GM21619 (cell line): Measurements from ENCODE around the gene SLC45A1.
A peak's percentile ranks its signal among the peaks of the same experiment; 100 is the strongest.
"Not testable (repeated sequence)": the region's sequence is repeated elsewhere in the genome, so short reads cannot be mapped to it uniquely, and the experiment has no call there.

Experiments
- ATAC-seq: cut with Tn5 transposase; IDR thresholded peaks from one replicate; pipeline ENCODE4 v1.9.1; 2021; ENCODE audit not compliant: unreplicated experiment

The SLC45A1 gene

DNA sequence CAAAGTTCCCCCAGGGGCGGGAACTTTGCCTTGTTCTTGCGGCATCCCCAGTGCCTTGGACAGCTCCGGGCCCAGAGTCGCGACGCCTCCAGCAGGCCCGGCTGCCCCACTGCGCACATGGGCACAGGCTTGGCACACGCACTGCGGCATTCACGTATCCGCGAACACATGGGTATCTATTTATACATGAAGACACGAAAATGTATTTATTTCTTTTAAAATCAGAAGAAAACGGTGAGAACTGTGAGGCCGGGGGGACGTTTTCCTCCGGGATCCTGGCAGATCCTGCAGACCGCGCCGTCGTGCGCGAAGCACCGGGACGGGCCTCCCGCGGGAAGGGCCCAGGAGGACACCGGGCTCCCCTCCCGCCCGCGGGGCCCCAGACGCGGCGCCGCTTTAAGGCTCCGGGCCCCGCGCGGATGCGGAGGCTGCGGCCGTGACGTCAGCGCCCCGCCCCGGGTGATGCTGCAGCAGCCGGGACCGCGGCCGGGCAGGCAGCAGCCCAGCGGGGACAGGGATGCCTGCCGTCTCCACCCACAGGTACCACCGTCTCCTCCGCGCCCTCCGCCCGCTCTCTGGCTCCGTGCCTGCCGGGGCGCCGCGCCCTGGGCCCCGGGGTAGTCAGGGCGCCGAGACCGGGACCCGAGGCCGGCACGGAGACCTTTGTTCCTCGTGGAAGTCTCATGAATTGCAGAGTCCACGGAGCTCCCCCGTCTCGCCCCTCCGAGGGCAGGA is at the start of gene SLC45A1:
SLC45A1 (plus strand) TSS at position 468 of the 735 bp plus-strand sequence. CDS start 6,216 bp downstream, outside the sequence.
- no peak for ATAC-seq

DNA sequence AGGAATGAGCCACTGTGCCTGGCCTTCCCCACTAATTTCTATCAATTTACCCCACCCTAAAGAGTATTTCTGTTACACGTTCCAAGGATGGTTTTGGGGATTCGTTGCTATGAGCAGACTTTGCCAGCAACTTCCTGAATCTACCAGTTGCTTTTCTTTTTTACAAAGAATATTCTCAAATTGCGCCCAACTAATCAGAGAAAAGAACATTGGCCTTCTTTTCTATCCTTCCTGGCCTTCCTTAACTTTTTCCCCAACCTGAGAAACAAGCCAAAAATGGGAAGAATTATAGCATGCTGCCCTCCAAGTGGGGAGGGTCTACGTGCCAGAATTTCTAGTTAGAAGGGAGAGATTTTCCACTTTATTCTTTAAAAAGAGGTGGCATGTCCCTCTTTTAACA is 44.9 kb upstream of the SLC45A1 start:
- ATAC-seq = no peak

DNA sequence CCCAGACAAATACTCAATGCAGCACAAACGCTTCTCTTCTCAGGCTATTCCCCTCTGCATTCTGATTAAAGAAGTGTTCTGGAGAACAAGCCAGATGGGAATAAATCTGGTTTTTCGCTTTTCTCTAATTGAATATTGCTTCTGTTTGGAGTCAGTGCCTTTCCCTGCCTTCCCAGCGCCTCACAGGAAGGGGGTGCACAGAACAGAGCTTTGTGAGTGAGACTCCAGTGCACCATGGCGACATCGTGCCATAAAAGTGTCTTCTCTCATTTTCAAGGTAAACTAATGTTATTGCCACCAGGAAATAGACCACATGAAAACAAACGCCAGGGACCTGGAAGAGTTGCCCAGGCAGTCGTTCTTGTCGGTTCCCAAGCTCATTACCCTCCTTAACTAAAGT is 43.6 kb upstream of the SLC45A1 start:
- ATAC-seq = no peak

DNA sequence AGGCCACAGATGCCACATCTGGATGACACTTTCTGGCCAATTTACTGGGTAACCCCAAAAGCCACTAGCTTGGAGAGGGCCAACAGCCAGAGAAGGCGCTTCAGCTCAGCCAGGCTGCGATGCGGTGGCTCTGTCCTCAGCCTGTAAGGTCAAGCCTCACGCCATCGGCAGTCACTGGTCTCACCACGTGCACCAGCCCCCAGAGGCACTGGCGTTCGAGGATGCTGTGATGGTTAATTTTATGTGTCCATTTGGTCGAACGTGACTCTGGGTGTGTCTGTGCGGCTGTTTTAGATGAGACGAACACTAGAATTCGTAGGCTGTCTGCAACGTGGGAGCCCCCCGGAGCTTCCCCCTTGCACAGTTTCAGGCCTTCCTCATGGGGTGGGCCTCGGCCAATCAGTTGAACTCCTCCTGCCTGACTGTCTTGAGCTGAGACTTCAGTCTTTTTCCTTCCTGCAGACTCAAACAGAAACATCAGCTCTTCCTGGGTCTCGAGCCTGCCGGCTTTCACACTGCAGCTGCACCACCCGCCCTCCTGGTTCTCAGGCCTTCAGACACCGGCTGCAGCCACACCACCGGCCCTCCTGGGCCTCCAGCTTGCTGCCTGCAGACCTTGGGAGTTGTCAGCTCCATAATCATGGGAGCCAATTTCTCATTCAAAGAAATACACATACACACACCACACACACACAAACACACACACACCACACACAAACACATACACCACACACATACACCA is 41.6 kb upstream of the SLC45A1 start:
- no peak for ATAC-seq

DNA sequence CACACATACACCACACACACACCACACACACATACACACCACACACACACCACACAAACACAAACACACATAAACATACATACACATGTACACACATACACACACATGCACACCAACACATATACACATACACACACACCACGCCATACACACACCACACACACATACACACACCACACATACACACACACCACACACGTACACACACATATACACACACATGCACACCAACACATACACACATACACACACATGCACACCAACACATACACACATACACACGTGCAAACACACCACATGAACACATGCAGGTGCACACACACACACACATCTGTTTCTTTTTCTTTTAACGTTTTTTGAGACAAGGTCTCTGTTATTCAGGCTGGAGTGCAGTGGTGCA is 41.0 kb upstream of the SLC45A1 start:
- no peak for ATAC-seq

DNA sequence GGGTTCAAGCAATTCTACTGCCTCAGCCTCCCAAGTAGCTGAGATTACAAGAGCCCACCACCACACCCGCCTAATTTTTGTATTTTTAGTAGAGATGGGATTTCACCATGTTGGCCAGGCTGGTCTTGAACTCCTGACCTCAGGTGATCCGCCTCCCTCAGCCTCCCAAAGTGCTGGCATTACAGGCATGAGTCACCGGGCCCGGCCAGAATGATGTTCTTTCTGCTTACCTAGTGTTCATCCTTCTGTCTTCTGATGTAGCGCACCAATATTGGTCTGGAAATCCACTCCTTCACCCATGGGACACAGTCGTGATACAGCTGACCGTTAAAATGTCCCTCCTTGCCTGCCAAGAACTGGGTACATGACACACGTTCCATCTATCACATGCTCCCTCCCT is 39.2 kb upstream of the SLC45A1 start:
- ATAC-seq = not testable (repeated sequence)

DNA sequence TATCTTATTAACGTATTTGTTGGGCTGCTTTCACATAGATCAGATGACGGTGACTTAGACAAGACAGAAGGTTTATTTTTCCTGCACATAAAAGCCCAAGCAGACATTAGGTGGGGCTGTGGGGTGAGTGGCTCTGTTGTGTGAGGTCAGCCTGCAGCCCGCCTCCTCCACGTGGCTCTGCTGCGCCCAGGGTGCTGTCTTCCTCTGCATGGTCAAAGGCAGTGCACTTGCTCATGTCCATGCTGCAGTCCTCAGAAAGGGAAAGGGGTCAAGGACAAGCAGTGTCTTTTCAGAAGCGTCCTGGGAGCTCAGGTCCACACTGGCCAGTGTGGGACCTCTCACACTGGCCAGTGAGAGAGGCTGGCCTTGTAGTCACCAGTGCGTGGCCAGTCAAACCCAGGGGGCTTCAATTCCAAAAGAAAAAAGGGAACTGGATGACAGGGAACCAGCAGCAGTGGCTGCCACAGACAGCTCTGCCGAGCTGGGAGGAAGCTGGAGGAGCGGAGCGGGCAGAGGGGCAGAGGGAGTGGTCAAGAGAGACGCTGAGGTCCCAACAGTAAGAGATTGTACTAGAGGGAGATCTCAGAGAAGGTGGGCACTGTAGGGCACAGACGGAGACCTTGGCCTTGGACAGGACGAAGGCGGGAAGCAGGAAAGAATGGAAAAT is 35.9 kb upstream of the SLC45A1 start:
- no peak for ATAC-seq

DNA sequence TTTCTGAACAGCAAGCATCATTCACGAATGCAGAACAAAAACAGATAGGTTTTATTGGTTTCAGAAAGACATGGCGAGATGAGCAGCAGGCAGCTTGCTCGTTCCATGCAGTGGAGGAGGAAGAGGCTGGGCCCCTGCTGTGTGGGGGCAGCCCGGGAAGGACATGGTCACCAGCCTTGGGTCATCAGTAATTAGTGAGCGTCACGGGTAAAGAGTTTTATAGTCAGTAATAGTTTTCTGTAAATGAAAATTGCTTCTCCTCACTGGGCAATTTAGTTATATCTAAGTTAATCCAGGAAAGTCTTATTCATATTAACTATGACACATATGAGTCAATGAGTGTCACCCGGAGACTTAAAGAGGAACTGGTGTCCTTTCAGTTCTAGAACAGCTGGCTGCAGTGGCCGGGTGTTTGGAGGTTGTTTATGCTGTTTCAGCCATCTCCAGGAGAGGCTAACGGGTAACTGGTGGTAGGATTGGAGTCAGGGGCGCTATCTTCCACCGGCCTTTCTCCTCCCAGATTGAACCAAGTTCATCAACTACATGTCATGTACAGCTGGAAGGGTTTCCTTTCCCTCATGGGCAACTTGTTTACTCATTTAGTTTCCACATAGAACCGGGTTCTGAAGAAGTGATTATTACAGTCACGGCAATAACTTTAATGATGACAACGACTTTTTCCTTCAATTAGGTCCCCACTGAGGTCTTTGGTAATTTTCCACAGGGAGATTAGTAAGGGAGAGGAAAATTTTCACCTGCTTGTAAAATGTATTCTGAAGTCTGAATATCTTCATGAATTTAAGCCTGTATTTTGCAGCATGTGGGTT is 34.6 kb upstream of the SLC45A1 start:
- peak; percentile 92 for ATAC-seq

DNA sequence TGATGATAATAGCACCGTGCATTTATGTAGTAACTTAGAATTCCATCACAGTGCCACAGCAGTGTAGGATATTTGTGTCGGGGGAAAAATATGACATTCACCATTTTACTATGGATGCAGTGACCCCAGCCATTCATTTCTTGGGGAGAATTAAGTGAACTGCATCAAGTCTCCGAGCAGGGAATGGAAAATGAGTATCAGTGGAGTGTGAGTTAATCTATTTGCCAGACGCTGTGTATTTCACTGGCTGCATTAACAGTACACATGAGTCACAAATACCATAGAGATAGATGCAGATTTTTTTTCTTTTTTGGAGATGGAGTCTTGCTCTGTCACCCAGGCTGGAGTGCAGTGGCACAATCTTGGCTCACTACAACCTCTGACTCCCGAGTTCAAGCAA is 33.8 kb upstream of the SLC45A1 start:
- ATAC-seq = no peak

DNA sequence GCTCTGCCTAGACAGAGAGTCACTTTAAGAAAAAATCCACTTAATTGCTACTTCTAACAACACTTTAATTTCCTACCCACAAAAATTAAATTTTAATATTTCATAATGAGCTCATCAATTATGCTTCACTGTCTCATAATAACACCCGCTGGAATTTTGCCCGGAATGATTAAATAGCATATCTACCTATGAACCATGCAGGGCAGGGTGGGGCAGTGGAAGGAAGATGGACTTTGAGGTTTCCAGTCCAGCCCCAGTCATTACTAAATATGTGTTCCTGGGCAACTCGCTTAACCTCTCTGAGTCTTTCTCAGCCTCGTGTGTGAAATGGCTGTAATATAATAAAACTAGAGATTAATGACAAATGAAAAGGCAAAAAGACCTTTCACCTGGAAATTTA is 32.8 kb upstream of the SLC45A1 start:
- ATAC-seq = no peak

DNA sequence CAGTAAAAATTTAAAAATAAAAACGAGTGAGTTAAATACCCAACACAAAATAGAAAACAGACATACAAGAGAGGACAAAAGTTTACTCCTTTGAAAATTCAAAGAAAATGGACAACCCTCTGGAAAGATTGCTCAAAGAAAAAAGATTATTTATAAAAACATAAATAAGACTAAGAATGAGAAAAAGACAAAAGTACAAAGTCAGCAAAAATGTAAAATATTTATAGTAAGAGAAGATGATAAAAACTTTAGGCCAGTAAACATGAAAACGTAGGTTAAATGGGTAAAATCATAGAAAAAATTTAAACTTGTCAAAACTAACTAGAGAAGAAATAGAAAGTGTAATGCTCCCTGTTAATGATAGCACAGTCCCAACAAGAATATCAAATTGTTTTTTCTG is 31.9 kb upstream of the SLC45A1 start:
- ATAC-seq = no peak

DNA sequence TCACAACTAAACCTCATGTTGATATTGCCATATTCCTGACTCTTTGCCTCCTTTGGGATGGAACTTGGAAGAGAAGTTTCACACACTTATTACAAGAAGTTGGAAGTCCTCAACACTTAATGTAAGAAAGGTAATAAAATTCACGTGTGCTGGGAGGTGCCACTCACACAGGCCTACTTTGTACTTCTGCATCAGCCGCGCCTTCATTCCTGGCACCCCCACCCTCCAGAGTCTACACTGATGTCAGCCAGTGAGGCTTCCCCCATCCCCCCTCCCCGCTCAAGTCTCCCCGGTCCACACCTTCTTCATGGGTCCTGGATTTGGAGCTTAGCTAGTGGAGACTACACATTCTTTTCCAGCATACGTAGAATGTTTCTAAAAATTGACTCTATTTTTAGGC is 24.8 kb upstream of the SLC45A1 start:
- no peak for ATAC-seq

DNA sequence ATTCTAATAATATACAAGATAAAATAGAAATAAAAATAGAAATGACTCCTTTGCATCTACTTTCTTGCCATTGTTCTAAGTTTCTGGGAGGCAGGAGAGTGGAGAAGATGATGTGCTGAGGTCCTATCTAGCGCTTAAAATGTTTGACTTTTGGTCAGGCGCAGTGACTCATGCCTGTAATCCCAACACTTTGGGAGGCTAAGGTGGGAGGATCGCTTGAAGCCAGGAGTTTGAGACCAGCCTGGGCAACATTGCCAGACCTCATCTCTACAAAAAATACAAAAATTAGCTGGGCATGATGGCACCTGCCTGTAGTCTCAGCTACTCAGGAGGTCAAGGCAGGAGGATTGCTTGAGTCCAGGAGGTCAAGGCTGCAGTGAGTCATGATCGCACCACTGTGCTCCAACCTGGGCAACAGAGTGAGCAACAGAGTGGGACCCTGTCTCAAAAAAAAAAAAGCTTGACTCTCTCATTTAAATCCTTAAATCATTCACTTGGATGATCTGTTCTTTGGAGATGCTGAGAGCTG is 24.2 kb upstream of the SLC45A1 start:
- no peak for ATAC-seq

DNA sequence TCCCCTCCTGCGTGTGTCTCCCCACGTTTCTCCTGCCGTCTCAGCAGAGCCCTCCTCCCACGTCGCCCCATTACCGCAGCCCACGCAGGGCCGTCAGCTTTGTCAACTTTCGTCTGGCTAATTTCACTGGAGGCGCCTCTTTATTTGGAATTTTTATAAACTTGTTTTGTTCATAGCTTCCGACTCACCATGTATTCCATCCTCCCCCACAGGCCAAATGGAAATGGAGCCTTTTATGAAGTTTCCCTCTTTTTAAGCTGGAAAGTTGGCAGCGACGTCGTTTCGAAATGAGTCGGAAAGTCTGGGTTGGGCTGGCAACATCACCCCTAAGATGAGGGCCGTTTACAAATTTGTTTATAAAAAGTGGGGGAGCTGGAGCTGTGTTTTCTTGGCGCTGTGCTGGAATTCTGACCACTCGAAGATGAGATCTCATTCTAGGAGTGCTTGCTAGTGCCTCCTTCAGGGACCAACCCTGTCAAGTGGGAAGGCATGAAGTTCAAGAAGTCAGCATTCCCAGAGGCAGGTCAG is 23.7 kb upstream of the SLC45A1 start:
- no peak for ATAC-seq

DNA sequence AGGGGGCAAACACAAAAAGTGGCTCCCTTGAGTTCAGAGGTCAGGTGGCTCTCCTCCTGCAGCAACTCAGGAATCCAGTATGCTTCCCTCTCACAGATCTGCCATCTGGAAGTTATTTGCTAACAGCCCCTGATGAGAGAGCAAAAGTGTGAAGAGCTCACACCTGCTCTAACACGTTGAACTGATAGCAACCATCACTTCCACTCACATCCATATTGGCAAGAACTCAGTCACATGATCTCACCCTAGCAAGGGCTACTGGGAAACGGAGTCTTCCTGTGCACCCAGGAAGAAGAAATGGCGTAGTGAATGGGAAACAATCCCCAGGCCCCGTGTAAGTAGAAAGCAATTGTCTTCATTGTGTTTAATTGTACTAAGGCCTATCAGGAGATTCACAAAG is 20.7 kb upstream of the SLC45A1 start:
- no peak for ATAC-seq

DNA sequence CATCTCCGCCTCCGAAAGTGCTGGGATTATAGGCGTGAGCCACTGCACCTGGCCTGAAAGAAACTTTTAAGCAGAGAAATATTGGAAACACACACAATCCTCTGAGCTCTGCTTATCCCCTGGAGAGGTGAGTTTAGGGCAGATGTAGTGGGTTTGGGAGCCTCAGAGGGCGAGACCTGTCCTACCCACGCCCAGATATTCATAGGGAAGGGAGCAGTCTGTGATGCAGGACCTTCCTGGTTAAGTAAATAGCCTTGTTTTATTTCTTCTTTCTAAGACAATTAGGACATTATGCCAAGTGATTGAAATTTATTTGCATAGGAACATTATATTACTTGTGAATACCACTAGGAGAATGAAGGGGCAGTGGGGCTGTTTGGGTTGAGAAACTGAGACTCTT is 18.0 kb upstream of the SLC45A1 start:
- ATAC-seq = no peak

DNA sequence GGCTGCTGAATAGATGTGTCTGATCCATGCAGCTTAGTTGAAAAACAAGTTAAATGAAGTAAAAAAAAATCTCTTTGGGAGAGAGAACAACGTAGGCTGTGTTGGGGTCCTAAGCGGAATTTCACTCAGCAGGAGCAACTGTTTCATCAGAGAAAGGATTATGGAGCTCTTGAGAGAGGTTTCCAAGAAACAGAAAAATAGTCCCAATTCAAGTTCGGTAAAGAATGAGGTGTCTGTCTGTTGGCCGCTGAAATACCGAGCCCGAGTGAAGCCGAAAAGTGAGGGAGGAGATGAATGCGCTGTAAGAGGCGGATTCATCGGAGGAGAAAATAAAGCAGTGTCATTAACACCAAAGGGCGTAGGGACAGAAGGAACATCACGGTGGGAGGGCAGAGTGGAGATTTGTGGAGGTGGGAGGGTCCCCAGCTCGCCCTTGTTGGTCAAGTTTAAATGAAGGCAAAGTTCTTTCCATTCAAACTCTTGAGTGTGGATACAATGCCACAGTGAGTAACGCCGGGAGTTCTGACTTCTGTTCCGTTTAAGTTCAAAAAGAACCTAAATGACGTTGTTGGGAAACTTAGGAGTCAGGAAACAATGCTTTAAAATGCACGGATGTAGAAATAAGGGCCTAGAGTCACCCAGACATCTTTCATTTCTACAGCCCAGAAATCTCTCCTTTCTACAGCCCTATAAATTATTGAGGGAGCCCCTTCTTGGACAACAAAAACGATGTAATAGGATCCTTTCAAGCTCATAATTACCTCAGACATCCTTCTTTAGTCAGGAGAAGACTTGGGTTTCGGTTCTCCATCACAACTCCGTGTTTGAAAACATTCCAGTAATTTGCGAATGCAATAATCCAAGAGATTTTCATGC is 15.6 kb upstream of the SLC45A1 start:
- no peak for ATAC-seq

DNA sequence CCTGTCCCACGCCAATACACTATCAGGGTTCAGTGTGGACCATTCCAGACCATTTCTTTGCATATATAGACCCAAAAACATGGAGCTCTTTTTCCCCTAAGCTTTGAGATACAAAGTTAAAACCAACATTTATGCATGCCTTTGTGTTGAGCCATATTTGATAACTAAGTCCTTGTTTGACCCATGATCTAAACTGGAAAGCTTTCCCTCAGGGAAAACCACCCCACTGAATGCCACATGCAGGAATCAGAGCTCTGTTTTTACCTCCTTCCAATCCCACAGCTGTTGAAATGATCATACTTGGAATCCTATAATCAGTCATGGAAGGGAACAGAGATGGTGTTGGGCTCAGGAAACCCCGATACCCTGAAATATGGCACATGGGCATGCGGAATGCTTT is 14.8 kb upstream of the SLC45A1 start:
- ATAC-seq = no peak

DNA sequence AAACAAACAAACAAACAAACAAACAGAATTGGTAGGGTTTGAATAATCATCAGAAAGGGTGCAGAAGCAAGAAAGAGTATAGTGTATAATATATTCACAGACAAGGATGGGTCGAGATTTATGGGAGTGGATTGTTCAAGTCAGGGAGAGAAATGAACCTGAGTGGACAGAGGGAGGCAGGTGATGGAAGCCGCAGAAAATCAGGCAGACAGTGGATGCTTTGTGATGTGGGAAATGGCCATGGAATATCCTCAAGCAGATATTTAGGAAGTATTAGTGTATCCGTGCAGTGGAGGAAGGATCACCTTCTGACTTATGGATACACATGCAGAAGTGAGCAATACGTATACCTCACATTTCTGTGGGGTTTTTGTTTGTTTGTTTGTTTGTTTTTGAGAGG is 14.0 kb upstream of the SLC45A1 start:
- no peak for ATAC-seq

DNA sequence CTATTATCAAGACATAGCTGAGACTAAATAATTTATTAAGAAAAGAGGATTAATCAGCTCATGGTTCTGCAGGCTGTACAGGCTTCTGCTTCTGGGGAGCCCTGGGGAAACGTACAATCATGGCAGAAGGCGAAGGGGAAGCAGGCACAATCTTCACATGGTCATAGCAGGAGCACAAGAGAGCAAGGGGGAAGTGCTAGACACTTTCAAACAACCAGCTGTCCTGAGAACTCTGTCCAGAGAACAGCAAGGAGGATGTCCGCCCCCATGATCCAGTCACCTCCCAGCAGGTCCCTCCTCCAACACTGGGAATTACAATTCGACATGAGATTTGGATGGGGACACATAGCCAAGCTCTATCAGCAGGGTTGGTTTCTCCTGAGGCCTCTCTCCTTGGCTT is 10.3 kb upstream of the SLC45A1 start:
- no peak for ATAC-seq
